Ovary (tissue), 3 donors: Measurements from ENCODE around the gene ANO10.

ENCODE experiments used
- POLR2A ChIP-seq: fragments of 450-650 bp; IDR thresholded peaks from one replicate; pipeline ENCODE4 v1.6.1; 2017; ENCODE audit warnings: antibody characterized with exemption, mild to moderate bottlenecking, moderate library complexity
- TF ChIP-seq, protein P1 (sequence below), 3 donors: fragments of 450-650 bp in 2 of 3; fragments of 200-600 bp in 1 of 3; IDR thresholded peaks; one replicate each; pipeline versions ENCODE4 v1.5.1 to v1.8.0; 2016 to 2022; ENCODE audit warnings: antibody characterized with exemption in 3 of 3, mild to moderate bottlenecking in 1 of 3
- donor health status: DM: no; HTN: no; CAD: no.

DNA sequence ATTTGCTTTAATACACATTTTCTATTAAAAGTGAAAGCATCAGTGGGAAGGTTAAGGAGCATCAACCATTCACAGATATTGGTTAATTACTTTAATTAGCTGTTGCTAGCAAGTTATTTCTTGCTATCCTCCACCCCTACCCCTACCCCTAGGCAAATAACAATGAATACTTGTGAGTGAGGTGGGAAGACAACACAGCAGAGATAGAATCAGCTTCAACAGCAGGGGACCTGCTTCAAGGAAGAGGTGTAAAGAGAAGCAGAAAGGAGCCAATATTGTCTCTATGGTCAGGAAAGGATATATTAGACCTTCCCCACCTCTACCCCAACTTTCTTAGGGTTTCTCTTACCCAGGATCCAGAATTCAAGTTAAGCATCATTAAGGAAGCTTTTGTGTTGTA is 186.1 kb downstream of the ANO10 start:
- TF ChIP-seq, protein P1, sequence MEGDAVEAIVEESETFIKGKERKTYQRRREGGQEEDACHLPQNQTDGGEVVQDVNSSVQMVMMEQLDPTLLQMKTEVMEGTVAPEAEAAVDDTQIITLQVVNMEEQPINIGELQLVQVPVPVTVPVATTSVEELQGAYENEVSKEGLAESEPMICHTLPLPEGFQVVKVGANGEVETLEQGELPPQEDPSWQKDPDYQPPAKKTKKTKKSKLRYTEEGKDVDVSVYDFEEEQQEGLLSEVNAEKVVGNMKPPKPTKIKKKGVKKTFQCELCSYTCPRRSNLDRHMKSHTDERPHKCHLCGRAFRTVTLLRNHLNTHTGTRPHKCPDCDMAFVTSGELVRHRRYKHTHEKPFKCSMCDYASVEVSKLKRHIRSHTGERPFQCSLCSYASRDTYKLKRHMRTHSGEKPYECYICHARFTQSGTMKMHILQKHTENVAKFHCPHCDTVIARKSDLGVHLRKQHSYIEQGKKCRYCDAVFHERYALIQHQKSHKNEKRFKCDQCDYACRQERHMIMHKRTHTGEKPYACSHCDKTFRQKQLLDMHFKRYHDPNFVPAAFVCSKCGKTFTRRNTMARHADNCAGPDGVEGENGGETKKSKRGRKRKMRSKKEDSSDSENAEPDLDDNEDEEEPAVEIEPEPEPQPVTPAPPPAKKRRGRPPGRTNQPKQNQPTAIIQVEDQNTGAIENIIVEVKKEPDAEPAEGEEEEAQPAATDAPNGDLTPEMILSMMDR (IDR thresholded peaks at IDR 0.05) = no peak
- no peak for TF ChIP-seq POLR2A
